Ectodermal cell (in vitro differentiated cells): Measurements from ENCODE around the gene CBX2. TPM values are rescaled to one million over a fixed set of nuclear protein-coding genes. Genes with fewer than 3 reads are reported as not detected.

ENCODE experiments used
- H3K27ac ChIP-seq: 2 replicates; pipeline ENCODE4 v1.7.0; 2013; ENCODE audit warnings: mild to moderate bottlenecking, low read depth, low read length; ENCODE audit not compliant: insufficient read depth, poor library complexity, severe bottlenecking
- H3K27me3 ChIP-seq: 2 replicates; pipeline ENCODE4 v1.7.0; 2013; ENCODE audit warnings: mild to moderate bottlenecking, low read length; ENCODE audit not compliant: insufficient read depth, control insufficient read depth, poor library complexity, severe bottlenecking
- H3K36me3 ChIP-seq: one replicate; pipeline ENCODE4 v1.7.0; 2013; ENCODE audit warnings: low read length; ENCODE audit not compliant: control insufficient read depth, insufficient read depth
- H3K4me1 ChIP-seq: one replicate; pipeline ENCODE4 v1.7.0; 2013; ENCODE audit warnings: low read length; ENCODE audit not compliant: control insufficient read depth, insufficient read depth
- H3K4me3 ChIP-seq: 2 replicates; pipeline ENCODE4 v1.7.0; 2013; ENCODE audit warnings: low read depth, low read length, control low read depth; ENCODE audit not compliant: insufficient read depth
- H3K9me3 ChIP-seq: 2 replicates; pipeline ENCODE4 v1.7.0; 2013; ENCODE audit warnings: mild to moderate bottlenecking, low read length, moderate library complexity; ENCODE audit not compliant: control insufficient read depth
- WGBS, 2 experiments: methylation state at CpG; one replicate each; pipeline ENCODE4 v1.1.7; 2013; ENCODE audit warnings: missing lambda C conversion rate in 2 of 2; 5-methylcytosine and 5-hydroxymethylcytosine counted together
- polyA plus RNA-seq, 4 experiments: library from polyadenylated mRNA; stranded (reverse); fragments of 50-300 nt; gene quantifications; one replicate each; pipeline ENCODE4 v1.2.3, GENCODE V29; 2013

Gene CBX2
- polyA plus RNA-seq (2013, experiment 1 of 4): 131 TPM
- polyA plus RNA-seq (2013, experiment 2 of 4): 138 TPM
- 105 TPM for polyA plus RNA-seq (2013, experiment 3 of 4)
- polyA plus RNA-seq (2013, experiment 4 of 4): 110 TPM

GRCh38 chr17:79777894-79778503, at the start of gene CBX2:
TSS of gene CBX2 (plus strand) at chr17:79778148. CDS start at chr17:79778236, 88 bp downstream.
- peaks cover 28% of the 10 kb centered on the region for H3K36me3 ChIP-seq
- peak within 1 kb of the TSS; percentile 94 for H3K27ac ChIP-seq
- peaks cover 43% of the 10 kb centered on the region for H3K4me1 ChIP-seq
- H3K9me3 ChIP-seq: no peaks in the 10 kb centered on the region
- peak within 1 kb of the TSS; percentile 91 for H3K4me3 ChIP-seq
- H3K27me3 ChIP-seq: no peaks in the 10 kb centered on the region
- 0% methylated on average over 96 of the region's 96 CpGs for WGBS, 2 experiments

DNA sequence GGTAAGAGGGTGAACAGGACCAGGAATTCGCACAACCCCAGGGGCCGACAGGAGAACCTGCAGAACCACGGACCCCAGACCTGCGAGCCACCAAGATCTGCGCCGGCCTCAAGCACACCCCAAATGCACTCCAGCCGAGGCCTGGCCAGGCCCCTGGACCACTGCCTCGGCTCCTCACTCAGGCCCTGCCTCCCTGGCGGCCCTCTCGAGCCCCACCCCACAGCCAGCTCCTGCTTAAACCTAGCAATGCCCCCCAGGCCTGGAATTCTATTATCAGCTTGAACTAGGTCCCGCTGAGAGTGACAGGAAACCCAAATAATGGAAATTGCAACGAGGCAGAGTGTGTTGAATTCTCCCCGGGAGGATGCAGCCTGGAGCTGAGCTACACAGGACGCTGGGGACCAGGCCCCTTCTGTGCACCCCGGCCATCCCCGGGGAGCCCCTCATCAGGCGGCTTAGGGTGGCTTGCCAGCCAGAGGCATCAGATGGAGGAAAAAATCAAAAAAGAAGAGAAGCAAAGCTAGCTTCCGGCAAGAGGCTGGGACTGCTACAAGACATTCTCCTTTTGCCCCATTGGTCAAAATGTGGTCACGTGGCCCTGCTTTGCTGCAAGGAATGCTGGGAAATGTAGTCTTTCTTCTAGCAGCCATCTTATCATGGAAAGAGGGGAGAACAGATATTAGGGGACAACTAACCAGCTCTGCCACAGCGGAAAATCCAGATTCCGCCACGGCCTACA, 49.6 kb upstream of the CBX2 start:
- 62 to 68% methylated on average over 22 of the region's 22 CpGs for WGBS, 2 experiments
- no peak overlapping the region for H3K27ac ChIP-seq
- H3K4me1 ChIP-seq: no peaks in the 10 kb centered on the region
- no peak overlapping the region for H3K4me3 ChIP-seq
- H3K27me3 ChIP-seq: no peaks in the 10 kb centered on the region
- no peaks in the 10 kb centered on the region for H3K9me3 ChIP-seq
- H3K36me3 ChIP-seq: no peaks in the 10 kb centered on the region

DNA sequence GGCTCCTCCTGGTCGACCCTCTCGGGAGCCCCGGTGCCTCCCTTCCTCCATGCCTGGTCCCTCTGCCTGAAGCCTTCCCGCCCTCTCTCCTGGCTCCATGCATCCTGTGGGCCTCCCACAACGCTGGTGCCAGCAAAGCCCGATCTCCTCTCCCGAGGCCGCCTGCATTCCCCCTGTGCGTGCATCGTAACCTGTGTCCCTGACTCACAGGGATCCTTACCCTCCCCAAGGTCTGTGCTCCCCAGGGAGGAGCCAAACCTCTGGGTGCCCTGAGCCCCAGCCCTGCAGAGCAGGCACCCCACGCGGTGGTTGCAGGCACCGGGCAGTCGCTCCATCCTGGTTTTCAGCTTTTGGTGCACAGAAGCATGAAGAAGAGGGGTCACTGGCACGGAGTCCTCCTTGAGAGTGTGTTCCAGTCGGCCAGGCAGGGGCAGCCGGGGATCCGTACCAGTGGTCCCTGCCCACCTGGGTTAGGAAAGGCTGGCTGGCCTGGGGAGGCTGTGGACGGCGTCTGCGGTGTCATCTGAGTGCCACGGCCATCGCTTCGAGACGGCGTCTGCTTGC, 49.0 kb upstream of the CBX2 start:
- Histone ChIP-seq H3K9me3 (no peaks in the 10 kb centered on the region), H3K36me3 (no peaks in the 10 kb centered on the region), H3K27me3 (no peaks in the 10 kb centered on the region), H3K4me3 (no peak overlapping the region), H3K4me1 (no peaks in the 10 kb centered on the region), H3K27ac (no peak overlapping the region)
- WGBS, 2 experiments: 89% methylated on average over 26 of the region's 26 CpGs

- no peaks in the 10 kb centered on the region for H3K4me1 ChIP-seq
- no peaks in the 10 kb centered on the region for H3K27me3 ChIP-seq
- no peak overlapping the region for H3K27ac ChIP-seq
- no peaks in the 10 kb centered on the region for H3K36me3 ChIP-seq
- H3K4me3 ChIP-seq: no peak overlapping the region
- 93 to 96% methylated on average over 12 of the region's 12 CpGs for WGBS, 2 experiments
- no peaks in the 10 kb centered on the region for H3K9me3 ChIP-seq
These were observed 48.2 kb upstream of the CBX2 start for GRCh38 chr17:79729761-79730160.

DNA sequence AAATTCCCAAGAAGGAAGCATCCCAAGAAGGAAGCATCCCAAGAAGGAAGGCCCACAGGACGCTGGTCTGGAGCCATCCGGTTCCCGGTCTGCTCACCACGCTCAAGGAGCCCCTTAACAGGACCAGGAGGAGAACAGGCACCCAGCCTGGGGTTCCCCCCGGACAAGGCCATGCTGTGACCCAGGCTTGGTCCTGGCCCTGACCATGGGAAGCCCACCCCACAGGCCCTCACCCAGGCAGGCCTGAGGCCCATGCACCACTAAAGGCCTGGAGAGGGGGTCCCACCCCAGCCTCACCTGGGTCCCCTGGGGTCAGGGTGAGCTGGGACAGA, 47.5 kb upstream of the CBX2 start:
- WGBS, 2 experiments: 96% methylated on average over 5 of the region's 5 CpGs
- Histone ChIP-seq H3K36me3 (no peaks in the 10 kb centered on the region), H3K9me3 (no peaks in the 10 kb centered on the region), H3K4me1 (no peaks in the 10 kb centered on the region), H3K27ac (no peak overlapping the region), H3K27me3 (no peaks in the 10 kb centered on the region), H3K4me3 (no peak overlapping the region)

- no peak within 1 kb of the TSS for H3K4me3 ChIP-seq
- H3K27me3 ChIP-seq: no peaks in the 10 kb centered on the region
- H3K4me1 ChIP-seq: no peaks in the 10 kb centered on the region
- H3K9me3 ChIP-seq: no peaks in the 10 kb centered on the region
- WGBS, 2 experiments: 90 to 91% methylated on average over 33 of the region's 33 CpGs
- H3K36me3 ChIP-seq: no peaks in the 10 kb centered on the region
- no peak within 1 kb of the TSS for H3K27ac ChIP-seq
These were observed 47.0 kb upstream of the CBX2 start, which contains the start of gene ENPP7 for GRCh38 chr17:79730769-79731483. TSS of gene ENPP7 (plus strand) at chr17:79730943. CDS start at chr17:79731140, 197 bp downstream.

DNA sequence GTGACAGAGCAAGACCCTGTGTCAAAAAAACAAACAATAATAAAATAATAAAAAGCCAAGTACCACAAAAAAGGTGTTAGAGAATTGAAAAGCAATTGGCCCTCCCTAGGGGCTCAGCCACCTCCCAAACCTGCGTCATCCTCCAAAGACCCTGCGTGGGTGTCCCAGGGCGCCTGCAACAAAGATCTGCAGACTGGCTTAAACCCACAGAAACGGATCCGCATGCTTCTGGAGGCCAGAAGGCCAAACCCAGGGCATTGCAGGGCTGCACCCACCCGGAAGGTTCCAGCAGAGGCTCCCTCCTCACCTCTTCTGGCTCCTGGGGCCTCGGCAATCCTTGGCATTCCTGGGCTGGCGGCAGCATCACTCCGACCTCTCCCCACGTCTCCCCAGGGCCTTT, 45.7 kb upstream of the CBX2 start:
- no peaks in the 10 kb centered on the region for H3K27me3 ChIP-seq
- H3K4me3 ChIP-seq: no peak overlapping the region
- no peaks in the 10 kb centered on the region for H3K36me3 ChIP-seq
- 87 to 89% methylated on average over 10 of the region's 10 CpGs for WGBS, 2 experiments
- no peaks in the 10 kb centered on the region for H3K9me3 ChIP-seq
- no peaks in the 10 kb centered on the region for H3K4me1 ChIP-seq
- H3K27ac ChIP-seq: no peak overlapping the region

- Histone ChIP-seq H3K27ac (no peak overlapping the region), H3K9me3 (no peaks in the 10 kb centered on the region), H3K36me3 (no peaks in the 10 kb centered on the region), H3K4me1 (no peaks in the 10 kb centered on the region), H3K4me3 (no peak overlapping the region), H3K27me3 (no peaks in the 10 kb centered on the region)
- WGBS, 2 experiments: 88 to 89% methylated on average over 35 of the region's 35 CpGs
These were observed 44.9 kb upstream of the CBX2 start for GRCh38 chr17:79732804-79733691.

DNA sequence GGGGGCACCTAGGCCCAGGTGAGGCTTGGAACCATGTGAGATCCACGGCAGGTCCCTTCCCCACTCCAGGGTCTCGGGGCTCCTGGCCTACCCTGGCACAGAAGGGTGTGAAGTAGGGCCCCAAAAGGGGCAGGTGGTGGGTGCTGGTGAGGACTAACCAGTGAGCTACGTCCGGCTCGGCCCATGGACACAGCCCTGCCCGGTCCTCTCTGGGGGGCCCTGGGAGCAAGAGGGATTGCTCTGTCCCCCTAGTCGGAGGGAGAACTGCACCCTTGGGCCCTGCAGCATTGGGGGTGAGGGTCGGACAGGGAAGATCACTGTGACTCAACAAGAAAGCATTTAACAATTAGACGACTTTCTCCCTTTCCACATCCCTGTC, 44.3 kb upstream of the CBX2 start:
- 85 to 92% methylated on average over 9 of the region's 9 CpGs for WGBS, 2 experiments
- Histone ChIP-seq H3K36me3 (no peaks in the 10 kb centered on the region), H3K4me3 (no peak overlapping the region)

More for the DNA sequence above, 44.3 kb upstream of the CBX2 start:
- H3K27me3 ChIP-seq: no peaks in the 10 kb centered on the region
- no peaks in the 10 kb centered on the region for H3K9me3 ChIP-seq
- H3K27ac ChIP-seq: no peak overlapping the region
- H3K4me1 ChIP-seq: no peaks in the 10 kb centered on the region
